Fibroblast of lung (primary cell): ENCODE results near the gene HEG1. TPM values are rescaled to one million over a fixed set of nuclear protein-coding genes. Genes with fewer than 3 reads are reported as not detected.

Experiments used
- DNase-seq, 2 donors: peaks; one replicate each; pipeline versions ENCODE4 v3.0.0 to v3.0.0-alpha.2; 2010; ENCODE audit warnings: low read depth in 2 of 2
- H2AFZ ChIP-seq: 2 replicates; pipeline ENCODE4 v1.5.1; 2012; ENCODE audit warnings: low read length, control low read depth, inconsistent platforms
- H3K27ac ChIP-seq: 2 replicates; pipeline ENCODE4 v1.5.1; 2011; ENCODE audit warnings: low read length, control low read depth; ENCODE audit not compliant: insufficient read depth
- H3K27me3 ChIP-seq: 2 replicates; pipeline ENCODE4 v1.5.1; 2011; ENCODE audit warnings: mild to moderate bottlenecking, low read length; ENCODE audit not compliant: control insufficient read depth, insufficient read depth
- H3K36me3 ChIP-seq: 2 replicates; pipeline ENCODE4 v1.5.1; 2011; ENCODE audit warnings: low read length; ENCODE audit not compliant: control insufficient read depth, insufficient read depth
- H3K4me1 ChIP-seq: 2 replicates; pipeline ENCODE4 v1.5.1; 2011; ENCODE audit warnings: low read length; ENCODE audit not compliant: control insufficient read depth, insufficient read depth; ENCODE audit errors: extremely low read depth
- H3K4me2 ChIP-seq: 2 replicates; pipeline ENCODE4 v1.5.1; 2011; ENCODE audit warnings: low read length, control low read depth; ENCODE audit not compliant: insufficient read depth; ENCODE audit errors: extremely low read depth
- H3K4me3 ChIP-seq, 4 experiments: fragments of 200-600 bp in 1 of 4; sonication (generic) in 1 of 4; replicated peaks in 1 of 4; 2 replicates each; pipeline ENCODE4 v1.5.1; 2011 to 2016; ENCODE audit warnings: low read length in 4 of 4, low read depth in 3 of 4, mild to moderate bottlenecking in 3 of 4, control low read depth in 2 of 4, inconsistent platforms in 1 of 4, mixed read lengths in 1 of 4; ENCODE audit not compliant: insufficient read depth in 1 of 4; ENCODE audit errors: control extremely low read depth in 1 of 4
- H3K79me2 ChIP-seq: 2 replicates; pipeline ENCODE4 v1.5.1; 2012; ENCODE audit warnings: mild to moderate bottlenecking, low read length, inconsistent platforms; ENCODE audit not compliant: control insufficient read depth, insufficient read depth
- H3K9ac ChIP-seq: 2 replicates; pipeline ENCODE4 v1.5.1; 2011; ENCODE audit warnings: mild to moderate bottlenecking, low read length, control low read depth; ENCODE audit not compliant: insufficient read depth
- H3K9me3 ChIP-seq: 2 replicates; pipeline ENCODE4 v1.5.1; 2012; ENCODE audit warnings: low read depth, low read length; ENCODE audit not compliant: control insufficient read depth, insufficient read depth
- H4K20me1 ChIP-seq: 2 replicates; pipeline ENCODE4 v1.5.1; 2011; ENCODE audit warnings: low read length; ENCODE audit not compliant: control insufficient read depth, insufficient read depth; ENCODE audit errors: extremely low read depth
- CTCF ChIP-seq, 2 donors: IDR thresholded peaks in 1 of 2; conservative IDR thresholded peaks in 1 of 2; 1 replicate in 1 of 2; 2 replicates in 1 of 2; pipeline ENCODE4 v1.5.1; 2011 to 2012; ENCODE audit warnings: low read length in 2 of 2, control low read depth in 1 of 2, inconsistent platforms in 1 of 2, low read depth in 1 of 2, mild to moderate bottlenecking in 1 of 2
- EZH2 ChIP-seq: IDR thresholded peaks from 2 replicates; pipeline ENCODE4 v1.5.1; 2012; ENCODE audit warnings: low read length, control low read depth, mild to moderate bottlenecking; ENCODE audit errors: missing control alignments
- polyA plus RNA-seq, 2 donors: library from polyadenylated mRNA; depleted of rRNA in 1 of 2; stranded (reverse) in 1 of 2; unstranded in 1 of 2; fragments of >200 nt; gene quantifications; 2 replicates each; pipeline ENCODE4 v1.2.1, GENCODE V29; 2011 to 2012; ENCODE audit warnings: missing spikeins in 1 of 2
- total RNA-seq: library from RNA; depleted of rRNA; stranded (reverse); fragments of >200 nt; gene quantifications from 2 replicates; pipeline ENCODE4 v1.2.1, GENCODE V29; 2014

HEG1 gene
- total and polyA plus RNA-seq, 2 donors (not counting 1 experiment from before 2014, with no cell fraction given): 137 to 305 TPM

- H3K36me3 ChIP-seq: peaks cover 41% of the 10 kb centered on the region
Observed at GRCh38 chr3:124992041-124992440, 63.8 kb downstream of the HEG1 start.

GRCh38 chr3:124986192-124987143 lies 69.3 kb downstream of the HEG1 start:
- no peaks in the 10 kb centered on the region for H3K9me3 ChIP-seq
- H3K4me1 ChIP-seq: peaks cover 11% of the 10 kb centered on the region
- H3K27me3 ChIP-seq: no peaks in the 10 kb centered on the region
- DNase-seq: peak; percentile 90 to 98
- peak overlapping the region; percentile 86 for H3K27ac ChIP-seq
- H3K36me3 ChIP-seq: peaks cover 24% of the 10 kb centered on the region
- no peaks in the 10 kb centered on the region for H4K20me1 ChIP-seq
- peak overlapping the region; percentile 4 for H3K4me2 ChIP-seq
- no peak overlapping the region for H3K4me3 ChIP-seq
- H2AFZ ChIP-seq: no peak overlapping the region
- peak overlapping the region; percentile 17 for H3K9ac ChIP-seq
- TF ChIP-seq EZH2 (no peak), CTCF (conservative IDR thresholded peaks at IDR 0.05 in 1 of 2, IDR thresholded peaks at IDR 0.05 in 1 of 2; ENCODE audit: low read depth in 1 of 2, low read length in 2 of 2) (peak; percentile 29 to 58)
- H3K79me2 ChIP-seq: peaks cover 3% of the 10 kb centered on the region

More at GRCh38 chr3:124992041-124992440, 63.8 kb downstream of the HEG1 start:
- Histone ChIP-seq H4K20me1 (no peaks in the 10 kb centered on the region), H3K9ac (no peak overlapping the region), H3K4me1 (no peaks in the 10 kb centered on the region), H2AFZ (no peak overlapping the region), H3K27ac (no peak overlapping the region), H3K4me2 (no peak overlapping the region), H3K27me3 (no peaks in the 10 kb centered on the region), H3K4me3 (no peak overlapping the region), H3K79me2 (no peaks in the 10 kb centered on the region), H3K9me3 (no peaks in the 10 kb centered on the region)
- DNase-seq: no peak
- no peak for TF ChIP-seq CTCF (conservative IDR thresholded peaks at IDR 0.05 in 1 of 2, IDR thresholded peaks at IDR 0.05 in 1 of 2; ENCODE audit: low read depth in 1 of 2, low read length in 2 of 2)
- TF ChIP-seq EZH2: no peak

GRCh38 chr3:124985349-124985748 lies 70.4 kb downstream of the HEG1 start:
- Histone ChIP-seq H3K4me1 (peaks cover 13% of the 10 kb centered on the region), H3K4me3 (no peak overlapping the region), H4K20me1 (no peaks in the 10 kb centered on the region), H3K79me2 (peaks cover 3% of the 10 kb centered on the region), H3K27me3 (no peaks in the 10 kb centered on the region), H3K36me3 (peaks cover 20% of the 10 kb centered on the region), H3K9ac (peak overlapping the region; percentile 16), H3K4me2 (peak overlapping the region; percentile 4), H2AFZ (no peak overlapping the region), H3K9me3 (no peaks in the 10 kb centered on the region), H3K27ac (peak overlapping the region; percentile 86)
- TF ChIP-seq EZH2: no peak
- no peak for TF ChIP-seq CTCF (conservative IDR thresholded peaks at IDR 0.05 in 1 of 2, IDR thresholded peaks at IDR 0.05 in 1 of 2; ENCODE audit: low read depth in 1 of 2, low read length in 2 of 2)
- DNase-seq: peak; percentile 84 to 86
